Measurements from ENCODE around the gene ADRB2.
"Not testable (repeated sequence)": the region's sequence is repeated elsewhere in the genome, so short reads cannot be mapped to it uniquely, and the experiment has no call there.

The ADRB2 gene

DNA sequence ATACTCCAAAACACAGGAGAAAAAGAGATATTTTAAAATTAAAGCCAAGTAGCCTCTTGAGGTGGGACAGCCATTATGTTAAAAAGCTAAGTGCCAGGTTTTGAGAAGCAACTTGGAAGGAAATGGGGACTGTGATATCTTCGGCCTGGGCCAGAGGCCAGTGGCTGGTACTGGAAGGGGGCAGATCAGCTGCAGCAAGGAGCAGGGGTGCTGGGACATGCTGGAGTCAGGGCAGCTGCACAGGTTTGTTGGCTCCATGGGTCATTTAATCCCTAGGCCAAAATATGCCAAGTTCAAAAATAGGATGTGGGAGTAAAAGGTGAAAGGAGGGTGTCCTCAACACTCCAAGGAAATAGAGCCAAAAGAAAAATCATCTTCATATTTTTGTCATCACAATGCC is 30.0 kb downstream of the ADRB2 start:
- no peak for DNase-seq

DNA sequence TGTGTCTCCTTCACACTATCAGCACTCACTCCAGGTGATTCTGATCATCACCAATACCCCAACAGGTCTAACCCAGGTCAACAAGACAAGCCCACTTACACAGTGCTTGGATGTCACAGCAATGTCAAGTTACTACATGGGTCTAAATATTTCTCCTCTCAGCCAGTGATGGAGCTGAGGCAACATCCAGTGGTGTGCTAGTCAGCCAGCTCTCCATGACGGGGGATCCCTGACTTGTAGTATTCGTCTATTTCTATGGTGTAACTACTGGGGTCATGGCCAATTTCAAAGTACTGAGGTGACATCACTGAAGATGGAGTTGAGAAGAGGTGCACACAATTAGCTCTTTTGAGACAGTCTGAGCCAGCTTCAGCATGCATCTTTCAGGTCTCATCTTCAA is 31.1 kb downstream of the ADRB2 start:
- DNase-seq = no peak

DNA sequence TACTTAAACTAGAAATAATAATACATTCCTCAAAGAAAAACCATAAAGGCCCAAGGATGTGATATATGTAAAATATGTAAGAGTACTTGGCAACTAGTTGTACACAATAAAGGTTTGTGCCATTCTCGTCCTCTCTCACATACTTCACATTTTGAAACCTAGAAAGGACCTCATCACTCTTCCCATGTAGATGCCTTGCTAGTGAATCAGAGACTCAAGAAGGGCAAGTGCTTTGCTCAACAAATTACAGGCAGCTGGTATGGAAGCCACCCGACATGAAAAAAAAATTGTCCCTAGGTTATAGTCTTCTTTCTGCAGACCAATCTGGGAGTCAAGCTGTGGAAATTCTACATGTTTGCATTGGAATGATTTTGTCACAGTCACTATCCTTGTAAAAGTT is 31.7 kb downstream of the ADRB2 start:
- no peak for DNase-seq

DNA sequence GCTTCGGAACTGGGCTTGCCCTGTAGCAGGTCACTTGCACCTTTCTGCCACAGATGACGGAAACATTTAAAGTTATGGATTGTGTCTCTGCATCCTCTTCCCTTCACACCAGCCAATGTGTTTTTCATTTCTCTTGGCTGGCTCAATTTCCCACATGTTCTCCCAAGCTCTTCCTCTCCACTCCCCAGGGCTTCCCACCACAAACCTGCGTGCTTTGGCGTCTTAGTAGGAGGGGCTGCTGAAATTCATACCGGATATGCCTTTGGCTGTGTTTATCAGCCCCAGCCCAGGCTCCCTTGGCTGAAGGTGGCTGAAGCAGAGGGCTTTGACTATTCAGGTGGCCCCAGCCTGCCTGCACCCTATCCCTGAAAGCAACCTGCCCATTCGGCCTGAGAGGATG is 32.1 kb downstream of the ADRB2 start:
- no peak for DNase-seq

DNA sequence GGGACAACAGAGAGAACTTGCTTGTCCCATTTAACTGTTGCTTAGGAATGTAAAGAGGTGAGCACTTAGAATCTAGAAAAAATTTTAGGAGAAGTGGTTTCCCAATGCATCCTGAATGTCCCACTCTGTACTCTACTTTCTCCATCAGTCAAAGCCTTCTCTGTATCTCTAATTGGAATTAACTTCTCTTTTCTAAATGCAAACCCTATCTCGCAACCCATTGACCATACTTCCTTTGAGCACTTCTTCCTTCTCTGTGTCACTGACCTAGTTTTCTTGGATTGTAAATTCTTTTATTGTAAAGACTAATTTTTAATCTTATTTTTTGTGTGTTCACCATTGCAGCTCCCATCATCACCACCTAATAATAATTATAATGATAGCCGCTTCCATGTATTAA is 33.3 kb downstream of the ADRB2 start:
- DNase-seq = no peak

DNA sequence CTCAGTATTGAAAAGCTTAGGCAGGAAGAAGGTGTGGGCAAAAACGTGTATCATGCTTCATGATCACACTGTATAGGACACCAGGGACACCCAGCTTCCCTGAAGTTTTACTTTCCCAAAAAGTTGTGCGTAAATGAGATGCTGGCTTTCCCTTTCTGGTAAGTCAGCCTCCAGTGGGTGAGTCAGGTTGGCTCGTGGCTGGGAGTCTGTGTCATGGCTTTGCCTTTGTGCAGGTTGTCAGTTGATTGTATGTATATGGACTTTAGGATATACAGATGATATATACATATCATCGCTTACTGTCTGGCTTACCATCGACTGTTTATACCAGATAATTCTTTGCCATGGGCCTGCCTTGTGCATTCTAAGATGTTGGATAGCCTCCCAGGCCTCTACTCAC is 34.2 kb downstream of the ADRB2 start:
- no peak for DNase-seq

DNA sequence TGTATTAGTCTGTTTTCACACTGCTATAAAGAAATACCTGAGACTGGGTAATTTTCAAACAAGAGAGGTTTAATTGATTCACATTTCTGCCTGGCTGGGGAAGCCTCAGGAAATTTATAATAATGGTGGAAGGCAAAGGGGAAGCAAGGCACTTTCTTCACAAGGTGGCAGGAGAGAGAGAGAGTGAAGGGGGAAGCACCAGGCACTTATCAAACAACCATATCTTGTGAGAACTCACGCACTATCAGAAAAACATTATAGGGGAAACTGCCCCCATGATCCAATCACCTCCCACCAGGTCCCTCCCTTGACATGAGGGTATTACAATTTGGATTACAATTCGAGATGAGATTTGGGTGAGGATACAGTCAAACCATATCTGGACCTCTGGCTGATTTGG is 34.7 kb downstream of the ADRB2 start:
- no peak for DNase-seq

DNA sequence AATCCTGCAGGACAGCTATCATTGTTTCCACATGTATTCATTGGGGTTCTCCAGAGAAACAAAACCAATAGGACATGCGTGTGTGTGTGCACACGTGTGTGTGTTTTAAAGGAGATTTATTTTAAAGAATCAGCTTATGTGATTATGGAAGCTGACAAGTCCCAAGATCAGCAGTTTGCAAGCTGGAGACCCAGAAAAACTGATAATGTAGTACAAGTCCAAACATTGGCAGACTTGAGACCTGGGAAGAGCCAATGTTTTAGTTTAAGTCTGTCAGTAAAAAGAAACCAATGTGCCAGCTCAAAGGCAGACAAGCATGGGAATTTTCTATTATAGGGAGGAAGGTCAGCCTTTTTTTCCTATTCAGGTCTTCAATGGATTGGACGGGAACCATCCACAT is 35.3 kb downstream of the ADRB2 start:
- no peak for DNase-seq

DNA sequence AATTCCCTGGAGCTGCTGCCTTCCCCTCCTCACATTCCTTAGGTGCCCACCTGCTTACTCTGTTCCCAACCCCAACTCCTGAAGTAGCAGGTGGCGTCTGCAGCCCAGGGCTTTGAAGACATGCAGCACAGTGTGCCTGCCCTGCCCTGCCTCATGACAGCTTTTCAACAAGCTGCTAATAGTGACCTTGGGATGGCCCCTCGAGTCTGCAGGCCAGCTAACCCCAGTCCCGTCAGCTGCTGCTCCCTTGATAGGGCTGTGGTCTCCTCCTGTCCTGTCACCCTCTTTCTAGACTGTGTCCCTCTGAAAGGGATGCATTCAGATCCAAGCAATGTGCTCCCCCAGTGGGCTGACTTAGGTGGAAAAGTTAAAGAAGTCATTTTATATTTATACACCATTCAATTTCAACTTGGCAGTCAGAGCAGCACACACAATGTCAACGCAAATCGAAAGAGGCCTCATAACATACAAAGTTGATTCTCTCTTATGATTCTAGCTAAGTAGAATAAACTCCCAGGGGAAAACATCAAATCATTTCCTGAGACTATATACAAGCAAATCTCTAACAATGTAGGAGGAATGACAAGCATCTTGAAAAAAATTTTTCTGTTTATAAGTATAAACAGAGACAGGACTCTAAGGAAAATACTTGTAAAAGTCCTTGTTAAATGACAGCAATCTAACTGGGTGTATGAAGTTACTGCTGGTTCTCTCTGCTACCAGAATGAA is 37.9 kb downstream of the ADRB2 start:
- DNase-seq = no peak

DNA sequence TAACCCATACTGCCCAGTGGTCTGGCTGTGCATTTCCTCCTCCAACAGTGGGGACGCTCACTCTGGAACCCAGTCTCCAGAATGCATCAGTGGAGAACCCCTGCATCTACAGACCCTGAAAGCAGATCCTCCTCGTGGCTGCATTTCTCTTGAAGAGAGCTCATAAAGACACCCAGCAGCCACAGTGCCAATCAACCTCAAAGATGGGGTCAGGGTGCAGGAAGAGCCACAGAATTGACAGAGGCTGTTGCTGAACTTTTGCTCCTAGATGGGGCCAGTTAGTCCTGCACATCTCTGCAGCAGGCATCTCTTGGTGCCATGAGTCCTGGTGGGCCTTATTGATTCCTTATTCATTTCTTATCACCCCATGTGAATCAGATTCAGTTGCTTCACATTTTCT is 39.6 kb downstream of the ADRB2 start:
- DNase-seq = no peak

DNA sequence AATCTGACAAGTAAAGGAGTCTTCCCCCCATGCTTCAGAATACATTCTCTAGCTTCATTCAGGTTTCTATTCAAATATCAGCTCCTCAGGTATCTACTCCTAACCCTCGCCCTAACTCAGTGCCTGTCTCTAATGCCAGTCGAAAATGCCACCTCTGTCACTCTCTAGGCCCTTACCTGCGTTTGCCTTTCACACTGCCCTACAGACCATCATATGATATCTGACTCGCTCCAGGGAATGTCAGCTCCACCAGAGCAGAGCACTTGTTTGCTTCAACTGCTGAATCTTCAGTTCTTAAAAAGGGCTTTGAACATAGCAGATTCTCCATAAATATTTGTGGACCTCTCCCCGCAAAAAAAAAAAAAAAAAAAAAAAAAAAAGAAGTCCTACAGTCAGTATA is 46.7 kb downstream of the ADRB2 start:
- DNase-seq = no peak

DNA sequence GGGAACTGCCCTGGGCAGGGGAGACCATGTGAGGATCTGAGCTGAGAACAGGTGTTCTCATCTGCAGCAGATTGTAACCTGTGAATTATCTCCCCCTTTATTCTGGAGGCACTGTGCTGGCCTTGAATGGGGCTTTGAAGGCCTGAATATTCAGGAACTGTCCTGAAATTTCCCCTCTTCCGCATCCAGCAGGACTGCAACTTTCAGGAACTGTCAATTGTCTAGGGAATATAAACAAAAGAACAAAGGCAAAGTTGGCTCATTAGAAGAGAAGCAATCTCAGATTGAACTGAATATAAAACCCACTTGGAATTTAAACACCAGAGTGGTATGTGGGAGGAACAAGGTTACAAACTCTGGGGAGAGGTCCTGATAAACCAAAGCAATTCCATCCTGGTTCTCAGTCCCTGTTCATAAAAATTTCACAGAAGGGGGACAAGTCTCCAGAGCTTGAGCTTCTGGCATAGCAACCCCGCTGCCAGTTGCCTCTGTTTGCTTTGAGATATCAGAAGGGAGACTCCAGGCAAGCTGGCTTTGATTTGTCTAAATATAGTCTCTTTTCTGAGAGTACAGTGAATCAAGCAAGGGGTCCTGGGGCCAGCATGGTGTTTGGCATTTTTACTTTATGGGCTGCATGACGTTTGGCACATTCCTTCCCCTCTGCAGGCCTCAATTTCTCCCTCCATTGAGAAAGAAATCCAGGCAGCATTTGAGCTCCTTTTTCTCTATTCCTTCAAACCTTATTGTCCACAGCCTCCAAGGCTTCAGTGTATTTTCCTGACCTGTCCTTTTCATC is 47.5 kb downstream of the ADRB2 start:
- no peak for DNase-seq

DNA sequence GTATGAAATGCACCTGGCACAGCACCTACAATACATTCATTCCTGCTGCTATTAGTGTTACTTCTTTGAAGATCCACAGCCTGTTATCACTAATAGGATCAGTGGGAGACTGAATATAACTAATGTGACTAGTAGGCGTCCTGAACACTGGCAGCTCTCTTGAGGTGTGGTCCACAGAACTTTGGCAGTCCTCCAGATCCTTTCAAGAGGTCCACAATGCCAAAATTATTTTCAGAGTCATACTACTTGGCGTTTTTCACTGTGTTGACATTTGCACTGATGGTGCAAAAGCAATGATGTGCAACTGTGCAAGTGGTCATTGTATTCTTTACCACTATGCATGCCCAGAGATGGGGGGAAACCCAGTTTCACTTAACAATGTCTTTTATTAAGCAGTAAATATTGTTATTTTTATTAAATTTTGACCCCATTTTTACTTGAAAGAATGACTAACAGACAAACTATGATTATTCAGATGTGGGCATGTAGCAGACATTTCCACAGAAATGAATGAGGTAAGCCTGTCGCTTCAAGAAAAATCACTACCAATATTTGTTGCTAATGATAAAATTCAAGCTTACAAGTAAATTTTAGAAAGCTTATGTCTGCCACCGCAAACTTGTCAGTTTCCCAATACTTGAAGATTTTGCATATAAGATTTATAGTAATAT is 48.9 kb downstream of the ADRB2 start:
- no peak for DNase-seq

DNA sequence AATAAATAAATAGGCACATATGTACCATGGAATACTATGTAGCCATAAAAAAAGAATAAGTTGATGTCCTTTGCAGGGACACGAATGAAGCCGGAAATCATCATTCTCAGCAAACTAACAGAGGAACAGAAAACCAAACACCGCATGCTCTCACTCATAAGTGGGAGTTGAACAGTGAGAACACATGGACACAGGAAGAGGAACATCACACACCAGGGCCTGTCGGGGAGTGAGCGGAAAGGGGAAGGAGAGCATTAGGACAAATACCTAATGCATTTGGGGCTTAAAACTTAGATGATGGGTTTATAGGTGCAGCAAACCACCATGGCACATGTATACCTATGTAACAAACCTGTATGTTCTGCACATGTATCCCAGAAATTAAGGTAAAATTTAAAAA is 51.0 kb downstream of the ADRB2 start:
- not testable (repeated sequence) for DNase-seq

Data from NCI-H2107 (cell line).